Measurements from ENCODE around the gene IFNA13.
"Not testable (repeated sequence)": the region's sequence is repeated elsewhere in the genome, so short reads cannot be mapped to it uniquely, and the experiment has no call there.

IFNA13 gene

DNA sequence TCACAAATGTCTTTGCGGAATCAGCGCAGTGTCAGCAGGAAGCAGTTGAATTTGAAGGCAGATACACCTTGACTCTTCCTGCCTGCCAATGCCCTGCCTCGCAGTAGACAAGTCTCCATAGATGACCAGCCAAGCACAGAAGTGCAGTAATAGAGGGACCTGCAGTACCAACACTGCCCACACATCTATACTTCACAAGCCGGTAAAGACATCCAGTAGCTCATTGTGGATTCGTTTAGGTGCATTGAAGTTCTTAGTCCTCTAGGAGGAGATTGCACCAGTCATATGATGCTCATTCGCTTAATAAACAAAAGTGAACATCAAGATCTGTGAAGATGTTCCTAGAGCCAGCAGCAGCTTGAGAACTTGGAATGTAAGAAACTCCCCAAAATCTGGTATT, 24.4 kb upstream of the IFNA13 start:
- H3K4me3 ChIP-seq (ENCODE audit: low read length), result no peak overlapping the region
- TF ChIP-seq, protein P1, sequence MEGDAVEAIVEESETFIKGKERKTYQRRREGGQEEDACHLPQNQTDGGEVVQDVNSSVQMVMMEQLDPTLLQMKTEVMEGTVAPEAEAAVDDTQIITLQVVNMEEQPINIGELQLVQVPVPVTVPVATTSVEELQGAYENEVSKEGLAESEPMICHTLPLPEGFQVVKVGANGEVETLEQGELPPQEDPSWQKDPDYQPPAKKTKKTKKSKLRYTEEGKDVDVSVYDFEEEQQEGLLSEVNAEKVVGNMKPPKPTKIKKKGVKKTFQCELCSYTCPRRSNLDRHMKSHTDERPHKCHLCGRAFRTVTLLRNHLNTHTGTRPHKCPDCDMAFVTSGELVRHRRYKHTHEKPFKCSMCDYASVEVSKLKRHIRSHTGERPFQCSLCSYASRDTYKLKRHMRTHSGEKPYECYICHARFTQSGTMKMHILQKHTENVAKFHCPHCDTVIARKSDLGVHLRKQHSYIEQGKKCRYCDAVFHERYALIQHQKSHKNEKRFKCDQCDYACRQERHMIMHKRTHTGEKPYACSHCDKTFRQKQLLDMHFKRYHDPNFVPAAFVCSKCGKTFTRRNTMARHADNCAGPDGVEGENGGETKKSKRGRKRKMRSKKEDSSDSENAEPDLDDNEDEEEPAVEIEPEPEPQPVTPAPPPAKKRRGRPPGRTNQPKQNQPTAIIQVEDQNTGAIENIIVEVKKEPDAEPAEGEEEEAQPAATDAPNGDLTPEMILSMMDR (conservative IDR thresholded peaks at IDR 0.05; ENCODE audit: low read depth, low read length), result peak; percentile 41
- no peak for DNase-seq (ENCODE audit: low read depth)

DNA sequence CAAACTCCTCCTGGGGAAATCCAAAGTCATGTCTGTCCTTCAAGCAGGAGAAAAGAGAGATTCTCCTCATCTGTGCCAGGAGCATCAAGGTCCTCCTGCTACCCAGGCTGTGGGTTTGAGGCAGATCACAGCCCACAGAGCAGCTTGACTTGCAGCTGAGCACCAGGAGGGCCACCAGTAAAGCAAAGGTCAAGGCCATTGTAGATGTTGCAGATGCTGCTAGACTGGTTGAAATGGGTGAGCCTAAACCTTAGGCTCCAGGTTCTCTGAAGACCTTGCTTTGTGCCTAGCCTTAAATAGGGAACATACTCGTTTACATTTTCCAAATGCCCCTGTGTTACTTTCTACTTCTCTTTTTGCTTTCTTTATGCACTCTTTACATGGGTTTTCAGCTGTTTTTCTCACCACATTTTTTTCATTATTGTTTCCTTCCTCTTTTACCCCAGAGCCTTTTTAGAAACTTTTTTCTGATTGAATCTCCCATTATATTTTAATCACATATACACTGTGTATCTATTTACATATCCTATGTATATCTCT, 17.3 kb upstream of the IFNA13 start, which contains the start of gene IFNA2:
Gene IFNA2 (minus strand): TSS at position 268 of the 540 bp plus-strand sequence. CDS start 69 bp downstream, at position 199.
- TF ChIP-seq, protein P1 (conservative IDR thresholded peaks at IDR 0.05; ENCODE audit: low read depth, low read length), result no peak
- no peak within 1 kb of the TSS for H3K4me3 ChIP-seq (ENCODE audit: low read length)
- no peak for DNase-seq (ENCODE audit: low read depth)

DNA sequence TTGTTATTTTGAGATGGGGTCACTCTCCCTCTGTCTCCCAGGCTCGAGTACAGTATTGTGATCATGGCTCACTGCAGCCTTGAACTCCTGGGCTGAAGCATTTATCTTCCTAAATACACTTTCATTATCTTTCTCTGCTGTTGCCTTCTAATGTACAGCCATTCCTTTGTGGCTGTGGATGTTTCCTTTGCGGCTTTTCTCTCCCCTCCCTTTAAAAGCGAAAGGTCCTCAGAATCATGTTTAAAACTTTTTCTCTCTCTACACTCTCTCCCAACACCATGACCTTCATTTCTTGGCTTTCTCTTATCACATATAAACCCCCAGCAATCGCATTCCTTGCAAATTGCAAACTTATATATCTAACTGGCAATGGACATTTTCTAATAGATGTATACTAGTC, 15.8 kb upstream of the IFNA13 start:
- H3K4me3 ChIP-seq (ENCODE audit: low read length), result no peak overlapping the region

DNA sequence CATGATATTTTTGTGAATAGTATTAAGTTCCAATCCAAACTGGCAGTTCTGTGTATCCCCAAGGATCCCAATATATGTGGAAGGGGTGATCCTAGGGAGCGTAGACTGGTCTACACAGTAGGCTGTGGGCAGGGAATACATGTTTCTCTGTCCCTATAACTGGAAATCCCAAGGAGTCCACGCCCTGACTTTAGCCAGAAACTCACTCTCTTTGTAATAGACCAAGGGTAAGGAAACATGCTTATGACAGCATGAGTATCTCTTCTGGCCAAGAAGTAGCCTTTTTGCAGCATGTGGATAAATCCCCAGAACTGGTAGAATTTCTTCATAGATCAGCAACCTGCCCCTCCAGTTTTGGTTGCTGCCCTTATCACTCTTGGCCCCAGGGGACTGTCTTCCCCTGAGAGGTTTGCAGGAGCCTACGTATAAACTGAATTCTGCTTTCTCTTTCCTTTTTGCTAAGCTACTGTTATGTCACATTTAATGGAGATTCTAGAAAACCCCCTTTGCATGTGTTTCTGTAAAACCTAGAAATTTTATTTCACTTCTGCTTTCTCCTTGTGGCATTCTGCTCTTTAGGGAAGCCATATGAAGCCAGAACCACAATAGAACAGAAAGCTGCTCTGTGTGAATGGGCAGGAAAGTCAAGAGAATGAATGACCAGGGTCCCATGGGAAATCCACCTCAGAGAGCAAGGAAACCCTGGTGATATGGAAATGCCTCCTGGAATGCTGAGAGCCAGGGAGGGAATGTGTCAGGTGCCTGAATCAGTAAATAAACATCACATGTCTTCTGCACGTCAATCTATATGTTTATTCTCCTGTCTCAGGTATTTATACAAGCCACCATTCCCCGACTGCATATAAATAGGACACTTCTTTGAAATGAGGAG, 13.8 kb upstream of the IFNA13 start:
- H3K4me3 ChIP-seq (ENCODE audit: low read length), result no peak overlapping the region
- TF ChIP-seq, protein P1 (conservative IDR thresholded peaks at IDR 0.05; ENCODE audit: low read depth, low read length), result no peak
- no peak for DNase-seq (ENCODE audit: low read depth)

More for the DNA sequence above, 15.8 kb upstream of the IFNA13 start:
- DNase-seq (ENCODE audit: low read depth), result no peak
- TF ChIP-seq, protein P1 (conservative IDR thresholded peaks at IDR 0.05; ENCODE audit: low read depth, low read length), result no peak

DNA sequence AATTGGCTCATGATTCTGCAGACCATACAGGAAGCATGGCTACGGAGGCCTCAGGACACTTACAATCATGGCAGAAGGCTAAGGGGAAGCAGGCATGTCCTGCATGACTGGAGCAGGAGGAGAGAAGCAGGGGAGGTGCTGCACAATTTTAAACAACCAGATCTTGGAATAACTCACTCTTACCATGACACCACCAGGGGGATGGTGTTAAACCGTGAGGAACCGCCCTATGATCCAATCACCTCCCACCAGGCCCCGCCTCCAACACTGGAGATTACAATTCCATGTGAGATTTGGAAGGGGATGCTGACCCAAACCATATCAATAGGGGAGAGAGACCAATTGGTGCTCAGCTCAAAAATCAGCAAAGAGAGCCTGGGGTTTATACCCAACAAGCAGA, 3.6 kb upstream of the IFNA13 start:
- H3K4me3 ChIP-seq (ENCODE audit: low read length); DNase-seq (ENCODE audit: low read depth): not testable (repeated sequence)

DNA sequence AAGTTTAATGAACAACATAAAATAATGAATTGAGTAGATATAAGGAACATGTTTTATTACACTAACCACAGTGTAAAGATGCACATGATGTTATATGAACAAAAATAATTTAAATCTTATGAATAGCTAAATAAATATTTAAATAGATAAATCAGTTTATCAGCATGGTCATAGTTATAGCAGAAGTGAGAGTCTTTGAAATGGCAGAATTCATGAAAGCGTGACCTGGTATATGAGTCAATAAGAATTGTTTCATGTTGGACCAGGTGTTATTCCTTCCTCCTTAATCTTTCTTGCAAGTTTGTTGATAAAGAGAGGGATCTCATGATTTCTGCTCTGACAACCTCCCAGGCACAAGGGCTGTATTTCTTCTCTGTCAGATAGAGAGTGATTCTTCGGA, 688 bp downstream of the IFNA13 start:
- not testable (repeated sequence) for DNase-seq (ENCODE audit: low read depth); H3K4me3 ChIP-seq (ENCODE audit: low read length)

DNA sequence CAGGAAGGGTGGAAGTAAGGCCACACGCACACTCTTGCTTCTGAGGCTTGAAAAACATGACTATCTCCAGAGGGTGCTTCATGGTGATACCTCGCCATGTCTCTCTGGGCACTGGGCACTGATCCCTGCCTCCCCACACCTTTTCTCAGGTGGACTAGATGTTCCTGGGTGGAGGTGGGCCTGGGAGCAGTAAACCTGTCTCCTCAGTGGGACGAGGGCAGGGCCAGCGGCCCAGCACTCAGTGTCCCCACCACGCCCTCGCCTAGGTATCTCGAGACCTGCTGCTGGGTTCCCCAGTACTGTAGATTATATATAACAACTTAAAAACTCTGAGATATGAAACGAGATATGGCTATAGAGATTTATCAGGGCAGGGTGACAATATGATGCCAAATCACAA, 5.6 kb downstream of the IFNA13 start:
- H3K4me3 ChIP-seq (ENCODE audit: low read length), result no peak overlapping the region
- no peak for DNase-seq (ENCODE audit: low read depth)
- TF ChIP-seq, protein P1 (conservative IDR thresholded peaks at IDR 0.05; ENCODE audit: low read depth, low read length), result no peak
